ENCODE data around the gene SLC9A8. TPM values are rescaled to one million over a fixed set of nuclear protein-coding genes. Genes with fewer than 3 reads are reported as not detected.

Gene SLC9A8
- total RNA-seq, 1 donor from 2014 or later, result 9.4 TPM

DNA sequence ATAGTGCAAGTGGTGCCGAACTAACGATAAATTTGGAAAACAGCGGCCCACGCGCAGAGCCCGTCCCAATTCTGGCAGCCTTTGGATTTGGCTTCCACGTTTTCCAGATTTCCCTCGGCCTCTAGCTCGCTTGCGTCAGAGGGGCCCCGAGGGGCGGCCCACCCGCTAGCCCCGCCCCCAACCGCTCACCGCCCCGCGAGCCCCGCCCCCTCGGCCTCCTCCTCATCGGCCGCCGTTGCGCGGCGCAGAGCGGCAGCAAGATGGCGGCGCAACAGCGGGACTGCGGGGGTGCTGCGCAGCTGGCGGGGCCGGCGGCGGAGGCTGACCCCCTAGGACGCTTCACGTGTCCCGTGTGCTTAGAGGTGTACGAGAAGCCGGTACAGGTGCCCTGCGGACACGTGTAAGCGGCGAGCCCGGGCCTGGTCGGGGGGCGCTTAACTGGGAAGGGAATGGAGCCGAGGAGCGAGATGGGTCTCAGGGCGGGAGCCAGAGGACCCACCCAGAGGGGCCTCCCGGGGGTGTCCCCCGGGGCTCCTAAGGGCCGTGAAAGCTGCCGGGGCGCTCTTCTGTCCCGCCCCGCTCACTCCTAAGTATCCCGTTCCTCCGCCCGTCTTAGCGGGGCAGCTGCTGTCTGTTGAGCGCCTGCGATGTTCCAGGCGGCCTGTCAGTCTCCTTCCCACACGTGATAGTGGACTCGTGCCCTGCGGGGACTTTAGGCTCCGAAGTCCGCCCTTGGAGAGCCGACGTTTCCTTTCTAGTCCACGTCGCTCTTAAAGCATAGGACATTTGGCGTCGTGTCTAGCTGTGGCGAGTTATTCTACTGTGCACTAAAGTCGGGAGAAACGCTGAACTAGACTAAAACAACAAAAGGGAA lies 123.8 kb downstream of the SLC9A8 start, which contains the start of gene RNF114:
TSS of gene RNF114 (plus strand) at position 245 of the 874 bp plus-strand sequence. CDS start at position 261, 16 bp downstream.
- Histone ChIP-seq H3K36me3 (ENCODE audit: control insufficient read depth, insufficient read depth, low read length) (no peaks in the 10 kb centered on the region), H3K4me3 (ENCODE audit: low read depth, low read length) (peak within 1 kb of the TSS; percentile 82), H3K27me3 (ENCODE audit: control insufficient read depth, insufficient read depth, low read length) (no peaks in the 10 kb centered on the region)
- TF ChIP-seq, protein P1, sequence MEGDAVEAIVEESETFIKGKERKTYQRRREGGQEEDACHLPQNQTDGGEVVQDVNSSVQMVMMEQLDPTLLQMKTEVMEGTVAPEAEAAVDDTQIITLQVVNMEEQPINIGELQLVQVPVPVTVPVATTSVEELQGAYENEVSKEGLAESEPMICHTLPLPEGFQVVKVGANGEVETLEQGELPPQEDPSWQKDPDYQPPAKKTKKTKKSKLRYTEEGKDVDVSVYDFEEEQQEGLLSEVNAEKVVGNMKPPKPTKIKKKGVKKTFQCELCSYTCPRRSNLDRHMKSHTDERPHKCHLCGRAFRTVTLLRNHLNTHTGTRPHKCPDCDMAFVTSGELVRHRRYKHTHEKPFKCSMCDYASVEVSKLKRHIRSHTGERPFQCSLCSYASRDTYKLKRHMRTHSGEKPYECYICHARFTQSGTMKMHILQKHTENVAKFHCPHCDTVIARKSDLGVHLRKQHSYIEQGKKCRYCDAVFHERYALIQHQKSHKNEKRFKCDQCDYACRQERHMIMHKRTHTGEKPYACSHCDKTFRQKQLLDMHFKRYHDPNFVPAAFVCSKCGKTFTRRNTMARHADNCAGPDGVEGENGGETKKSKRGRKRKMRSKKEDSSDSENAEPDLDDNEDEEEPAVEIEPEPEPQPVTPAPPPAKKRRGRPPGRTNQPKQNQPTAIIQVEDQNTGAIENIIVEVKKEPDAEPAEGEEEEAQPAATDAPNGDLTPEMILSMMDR (IDR thresholded peaks at IDR 0.05; ENCODE audit: insufficient read depth, low read length, poor library complexity, severe bottlenecking), result no peak
- no peak for DNase-seq (ENCODE audit: low read depth)

DNA sequence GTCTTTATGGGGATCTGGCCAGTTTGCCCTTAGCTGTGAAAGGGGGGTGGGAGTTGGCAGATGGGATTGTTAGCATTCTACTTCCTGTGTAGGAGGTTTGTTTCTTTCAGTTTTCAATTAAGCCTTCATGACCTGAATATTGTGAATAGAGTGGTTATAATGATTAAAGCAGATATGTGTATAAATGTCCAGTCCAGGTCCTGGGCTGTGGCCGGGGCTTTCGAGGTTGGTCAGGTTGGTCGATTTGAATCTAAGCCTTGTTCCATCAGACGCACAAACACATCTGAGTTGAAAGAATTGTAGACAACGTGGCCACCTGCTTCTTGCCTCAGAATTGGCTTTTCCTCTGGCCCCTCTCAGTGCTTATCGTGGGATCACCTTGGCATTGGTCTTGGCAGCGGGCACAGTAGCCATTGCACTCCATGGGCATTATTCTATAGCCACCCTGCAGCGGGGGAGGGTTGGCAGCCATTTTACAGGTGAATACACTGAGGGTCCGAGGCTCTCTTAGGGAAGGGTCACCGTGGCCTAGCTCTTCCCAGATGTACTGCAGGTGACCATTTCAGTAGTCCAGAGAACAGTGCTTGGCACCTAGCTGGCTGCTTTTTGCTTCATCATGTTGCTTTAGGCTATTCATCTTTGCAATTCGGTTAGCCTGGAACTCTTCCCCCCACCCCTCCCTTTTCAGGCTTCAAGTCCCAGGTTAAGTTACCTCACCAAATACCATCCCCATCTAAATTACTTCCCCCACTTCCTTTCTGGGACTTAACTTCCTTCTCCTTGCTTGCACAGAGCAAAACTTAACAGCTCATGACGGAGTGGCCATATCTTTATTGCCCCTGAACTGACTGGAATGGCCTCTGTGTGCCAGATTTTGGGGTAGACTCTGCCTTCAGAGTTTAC lies 124.7 kb downstream of the SLC9A8 start:
- Histone ChIP-seq H3K36me3 (ENCODE audit: control insufficient read depth, insufficient read depth, low read length) (no peaks in the 10 kb centered on the region), H3K4me3 (ENCODE audit: low read depth, low read length) (peak overlapping the region; percentile 82), H3K27me3 (ENCODE audit: control insufficient read depth, insufficient read depth, low read length) (no peaks in the 10 kb centered on the region)
- no peak for DNase-seq (ENCODE audit: low read depth)
- TF ChIP-seq, protein P1 (IDR thresholded peaks at IDR 0.05; ENCODE audit: insufficient read depth, low read length, poor library complexity, severe bottlenecking), result no peak

DNA sequence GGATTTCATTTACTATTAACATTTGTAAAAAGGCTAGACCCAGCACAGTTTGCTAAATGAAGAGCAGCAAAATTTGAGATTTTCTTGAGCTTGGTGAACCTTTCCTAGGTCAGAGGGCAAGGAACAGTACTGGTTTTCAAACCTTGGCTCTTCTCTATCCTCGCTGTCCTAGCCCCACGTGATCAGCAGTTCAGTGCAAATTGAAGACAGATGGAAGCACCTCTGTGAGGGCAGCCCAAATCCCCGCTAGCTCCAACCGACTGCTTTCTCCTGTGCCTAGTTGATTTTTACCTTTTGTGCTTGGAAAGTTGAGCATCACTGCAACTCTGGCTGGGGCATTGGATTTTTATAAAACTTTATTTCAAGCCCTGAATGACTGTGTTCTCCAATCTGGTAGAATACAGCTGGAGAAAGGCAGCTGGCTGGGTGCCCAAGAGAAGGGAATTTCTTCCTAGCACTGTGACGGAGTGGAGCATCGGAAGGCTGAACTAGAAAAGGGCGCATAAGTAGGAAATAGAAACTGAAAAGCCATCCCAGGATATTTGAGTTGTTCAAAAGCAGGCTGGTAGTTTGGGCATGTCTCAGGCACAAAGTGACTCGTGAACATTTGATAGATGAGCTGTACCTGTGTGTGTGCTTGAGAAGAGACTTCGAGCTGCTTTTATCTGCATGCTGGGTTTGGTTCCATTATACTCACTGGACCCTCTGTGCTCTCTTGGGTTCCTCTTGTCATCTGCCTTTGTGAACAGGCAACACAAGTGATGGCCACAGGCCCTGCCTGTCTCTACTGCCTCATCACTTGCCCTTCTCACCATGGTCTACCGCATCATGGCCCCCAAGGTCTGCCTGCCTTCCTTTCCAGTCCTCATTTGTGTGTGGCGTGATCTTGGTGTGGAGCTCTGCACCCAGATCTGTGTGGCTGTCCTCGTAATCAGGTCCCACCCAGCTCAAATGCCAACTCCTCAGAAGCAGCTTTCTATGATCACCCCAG lies 125.8 kb downstream of the SLC9A8 start:
- Histone ChIP-seq H3K36me3 (ENCODE audit: control insufficient read depth, insufficient read depth, low read length) (no peaks in the 10 kb centered on the region), H3K27me3 (ENCODE audit: control insufficient read depth, insufficient read depth, low read length) (no peaks in the 10 kb centered on the region), H3K4me3 (ENCODE audit: low read depth, low read length) (no peak overlapping the region)
- TF ChIP-seq, protein P1 (IDR thresholded peaks at IDR 0.05; ENCODE audit: insufficient read depth, low read length, poor library complexity, severe bottlenecking), result no peak
- DNase-seq (ENCODE audit: low read depth), result no peak

DNA sequence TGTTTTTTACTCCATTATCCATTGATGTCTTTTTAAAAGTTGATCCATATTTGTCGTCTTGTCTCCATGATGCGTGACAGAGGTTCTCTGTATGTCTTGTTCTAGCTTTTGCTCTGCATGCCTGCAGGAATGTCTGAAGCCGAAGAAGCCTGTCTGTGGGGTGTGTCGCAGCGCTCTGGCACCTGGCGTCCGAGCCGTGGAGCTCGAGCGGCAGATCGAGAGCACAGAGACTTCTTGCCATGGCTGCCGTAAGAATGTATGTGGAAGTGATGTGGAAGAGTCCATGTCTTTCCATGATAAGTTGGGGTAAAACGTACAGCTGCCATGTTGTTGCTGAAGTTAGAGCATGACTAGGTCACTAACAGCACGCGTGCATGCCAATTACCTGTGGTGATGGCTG lies 128.8 kb downstream of the SLC9A8 start:
- no peak for DNase-seq (ENCODE audit: low read depth)
- H3K36me3 ChIP-seq (ENCODE audit: control insufficient read depth, insufficient read depth, low read length), result peaks cover 1% of the 10 kb centered on the region
- no peak overlapping the region for H3K4me3 ChIP-seq (ENCODE audit: low read depth, low read length)
- TF ChIP-seq, protein P1 (IDR thresholded peaks at IDR 0.05; ENCODE audit: insufficient read depth, low read length, poor library complexity, severe bottlenecking), result no peak
- H3K27me3 ChIP-seq (ENCODE audit: control insufficient read depth, insufficient read depth, low read length), result no peaks in the 10 kb centered on the region

Other genes with a start within 250 kb of the SLC9A8 start
- gene PTGIS, start 244.7 kb upstream of the SLC9A8 start, total RNA-seq, result 0.88 and 2.7 TPM in 2 replicates
- gene B4GALT5, start 99.0 kb upstream of the SLC9A8 start, total RNA-seq, result 67.6 and 68.4 TPM in 2 replicates
- gene SPATA2, start 102.7 kb downstream of the SLC9A8 start, total RNA-seq, result 3.9 and 5.1 TPM in 2 replicates
- 138 and 216 TPM in 2 replicates for gene RNF114, start 123.6 kb downstream of the SLC9A8 start, total RNA-seq
- 1.0 TPM in 1 of 2 replicates, not detected in the other for gene SNAI1, start 170.2 kb downstream of the SLC9A8 start, total RNA-seq